CD4-positive, alpha-beta T cell treated with Interferon alpha-2 for 1 hour (primary cell): ENCODE results near the gene EFNA3.

Experiments
- DNase-seq, 2 donors: peaks; one replicate each; pipeline ENCODE4 v3.0.0-alpha.2; 2020 to 2022

The EFNA3 gene

DNA sequence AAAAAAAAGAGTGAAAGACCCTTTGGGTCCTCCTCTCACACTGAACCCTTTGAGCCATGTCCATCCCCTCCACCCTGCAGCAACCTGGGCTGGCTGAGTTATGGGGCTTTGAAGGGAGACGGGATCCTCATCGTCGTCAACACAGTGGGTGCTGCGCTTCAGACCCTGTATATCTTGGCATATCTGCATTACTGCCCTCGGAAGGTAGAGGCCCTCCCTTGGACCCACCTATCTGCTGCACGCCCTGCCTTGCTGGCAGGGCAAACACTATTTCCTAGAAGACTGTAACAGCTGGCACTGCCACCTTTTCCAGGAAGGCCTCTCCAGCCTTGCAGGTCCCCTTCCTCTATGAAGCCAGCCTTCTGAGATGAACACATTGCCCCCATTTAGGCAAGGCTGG is 58.1 kb downstream of the EFNA3 start:
- DNase-seq: peak; percentile 37 to 54
